ENCODE results near the gene AHCYL2.

Gene AHCYL2

DNA sequence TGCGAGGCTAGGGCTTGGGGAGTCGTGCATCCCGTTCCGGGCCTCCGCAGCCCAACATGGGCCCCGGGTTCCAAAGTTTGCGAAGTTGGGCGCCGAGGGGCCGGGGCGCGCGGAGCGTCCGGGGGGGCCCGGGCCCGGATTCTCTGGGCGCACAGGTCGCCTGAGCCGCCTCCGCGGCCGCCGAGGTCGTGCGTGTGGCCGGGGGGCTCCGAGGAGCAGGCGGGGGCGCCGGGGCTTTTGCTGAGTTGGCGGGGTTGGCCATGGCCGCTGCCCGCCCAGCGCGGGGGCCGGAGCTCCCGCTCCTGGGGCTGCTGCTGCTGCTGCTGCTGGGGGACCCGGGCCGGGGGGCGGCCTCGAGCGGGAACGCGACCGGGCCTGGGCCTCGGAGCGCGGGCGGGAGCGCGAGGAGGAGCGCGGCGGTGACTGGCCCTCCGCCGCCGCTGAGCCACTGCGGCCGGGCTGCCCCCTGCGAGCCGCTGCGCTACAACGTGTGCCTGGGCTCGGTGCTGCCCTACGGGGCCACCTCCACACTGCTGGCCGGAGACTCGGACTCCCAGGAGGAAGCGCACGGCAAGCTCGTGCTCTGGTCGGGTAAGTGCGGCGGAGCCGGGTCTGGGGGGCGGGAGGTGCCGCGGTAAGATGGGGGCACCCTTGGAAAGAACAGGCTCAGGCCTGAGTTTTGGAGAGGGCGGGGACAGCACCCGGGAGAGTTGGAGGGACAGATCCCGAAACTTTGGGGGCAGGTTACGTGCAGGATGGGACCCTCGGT, 35.8 kb upstream of the AHCYL2 start:
- peak; percentile 12 for DNase-seq (ENCODE audit: low read depth)
- H3K4me3 ChIP-seq (ENCODE audit: low read length): peak overlapping the region; percentile 61
- TF ChIP-seq, protein P1, sequence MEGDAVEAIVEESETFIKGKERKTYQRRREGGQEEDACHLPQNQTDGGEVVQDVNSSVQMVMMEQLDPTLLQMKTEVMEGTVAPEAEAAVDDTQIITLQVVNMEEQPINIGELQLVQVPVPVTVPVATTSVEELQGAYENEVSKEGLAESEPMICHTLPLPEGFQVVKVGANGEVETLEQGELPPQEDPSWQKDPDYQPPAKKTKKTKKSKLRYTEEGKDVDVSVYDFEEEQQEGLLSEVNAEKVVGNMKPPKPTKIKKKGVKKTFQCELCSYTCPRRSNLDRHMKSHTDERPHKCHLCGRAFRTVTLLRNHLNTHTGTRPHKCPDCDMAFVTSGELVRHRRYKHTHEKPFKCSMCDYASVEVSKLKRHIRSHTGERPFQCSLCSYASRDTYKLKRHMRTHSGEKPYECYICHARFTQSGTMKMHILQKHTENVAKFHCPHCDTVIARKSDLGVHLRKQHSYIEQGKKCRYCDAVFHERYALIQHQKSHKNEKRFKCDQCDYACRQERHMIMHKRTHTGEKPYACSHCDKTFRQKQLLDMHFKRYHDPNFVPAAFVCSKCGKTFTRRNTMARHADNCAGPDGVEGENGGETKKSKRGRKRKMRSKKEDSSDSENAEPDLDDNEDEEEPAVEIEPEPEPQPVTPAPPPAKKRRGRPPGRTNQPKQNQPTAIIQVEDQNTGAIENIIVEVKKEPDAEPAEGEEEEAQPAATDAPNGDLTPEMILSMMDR (conservative IDR thresholded peaks at IDR 0.05; ENCODE audit: low read length): no peak

DNA sequence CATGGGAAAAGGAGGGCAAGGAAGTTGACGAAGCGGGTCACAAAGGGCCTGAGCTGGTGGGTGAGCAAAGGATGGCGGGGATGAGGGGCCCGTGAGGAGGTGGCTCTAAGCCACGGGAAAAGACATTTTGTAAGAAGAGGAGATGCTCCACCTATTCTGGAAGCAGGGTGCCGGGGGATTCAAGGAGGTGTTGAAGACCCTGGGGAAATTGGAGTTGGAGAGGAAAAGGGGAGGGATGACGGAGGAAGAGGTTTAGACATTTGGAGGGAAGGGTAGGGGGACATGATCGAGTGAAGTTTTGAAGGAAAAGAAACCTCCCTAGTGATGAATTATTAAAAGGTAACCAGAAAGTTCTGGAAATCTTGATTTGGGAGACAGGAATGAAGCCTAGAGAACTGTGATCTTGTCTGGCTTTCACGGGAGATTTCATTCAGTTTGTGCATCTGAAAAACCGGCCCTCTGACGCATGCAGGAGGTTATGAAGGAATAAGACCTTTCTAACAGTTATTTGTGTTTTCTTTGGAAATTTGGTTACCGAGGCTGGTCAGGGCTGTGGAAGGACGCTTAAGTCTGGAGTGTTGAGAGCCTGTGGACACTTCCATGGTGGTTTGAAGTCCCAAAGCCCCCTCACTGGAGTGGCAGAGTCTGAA, 35.0 kb upstream of the AHCYL2 start:
- DNase-seq (ENCODE audit: low read depth): no peak
- H3K4me3 ChIP-seq (ENCODE audit: low read length): peak overlapping the region; percentile 61
- TF ChIP-seq, protein P1 (conservative IDR thresholded peaks at IDR 0.05; ENCODE audit: low read length): no peak

DNA sequence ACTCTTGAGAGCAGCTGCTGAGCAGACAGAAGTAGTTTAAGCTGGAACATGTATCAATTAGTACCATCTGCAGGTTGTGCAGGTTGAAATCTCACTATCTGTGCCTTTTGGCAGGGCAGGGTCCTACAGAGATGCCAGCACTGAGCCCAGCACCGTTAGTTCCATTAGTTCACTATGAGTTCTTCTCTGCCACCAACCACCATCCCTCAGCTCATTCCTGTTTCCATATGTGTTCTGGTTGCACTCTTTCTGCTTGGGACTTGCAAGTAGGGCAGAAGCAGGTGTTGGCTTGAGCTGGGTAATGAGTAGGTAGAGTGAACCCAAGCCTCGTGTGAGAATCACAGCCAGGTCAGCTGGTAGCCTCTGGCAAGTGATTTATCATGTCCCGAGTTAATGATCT, 33.6 kb upstream of the AHCYL2 start:
- no peak overlapping the region for H3K4me3 ChIP-seq (ENCODE audit: low read length)
- TF ChIP-seq, protein P1 (conservative IDR thresholded peaks at IDR 0.05; ENCODE audit: low read length): no peak
- no peak for DNase-seq (ENCODE audit: low read depth)

DNA sequence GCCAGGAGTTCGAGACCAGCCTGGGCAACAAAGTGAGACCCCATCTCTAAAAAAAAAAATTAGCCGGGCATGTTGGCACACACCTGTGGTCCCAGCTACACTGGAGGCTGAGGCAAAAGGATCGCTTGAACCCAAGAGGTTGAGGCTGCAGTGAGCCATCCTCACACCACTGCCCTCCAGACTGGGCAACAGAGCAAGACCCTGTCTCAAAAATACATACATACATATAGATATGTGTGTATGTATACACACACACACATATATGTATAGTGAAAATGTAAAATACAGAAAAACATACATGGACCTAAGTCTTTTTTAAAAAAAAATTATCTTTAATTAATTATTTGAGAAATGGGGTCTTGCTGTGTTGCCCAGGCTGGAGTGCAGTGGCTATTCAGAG, 30.9 kb upstream of the AHCYL2 start:
- no peak for DNase-seq (ENCODE audit: low read depth)
- H3K4me3 ChIP-seq (ENCODE audit: low read length): no peak overlapping the region
- TF ChIP-seq, protein P1 (conservative IDR thresholded peaks at IDR 0.05; ENCODE audit: low read length): no peak

DNA sequence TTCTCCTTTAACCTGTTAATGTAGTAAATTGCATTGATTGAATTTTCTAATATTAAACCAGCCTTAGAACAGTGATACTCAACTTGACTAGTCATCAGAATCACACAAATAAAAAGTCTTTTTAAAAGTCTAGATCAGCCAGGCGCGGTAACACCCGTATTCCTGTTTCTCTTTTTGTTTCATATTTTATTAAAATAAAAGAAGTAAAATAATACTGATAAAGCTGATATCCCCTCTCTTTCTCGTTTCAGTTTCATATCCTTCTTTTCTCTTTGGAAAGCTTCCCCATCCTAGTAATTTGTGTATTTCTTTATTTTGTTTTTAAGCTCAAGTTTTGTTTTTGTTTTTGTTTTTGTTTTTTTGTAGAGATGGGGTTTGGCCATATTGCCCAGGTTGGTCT, 27.1 kb upstream of the AHCYL2 start:
- TF ChIP-seq, protein P1 (conservative IDR thresholded peaks at IDR 0.05; ENCODE audit: low read length): no peak
- DNase-seq (ENCODE audit: low read depth): no peak
- H3K4me3 ChIP-seq (ENCODE audit: low read length): no peak overlapping the region

DNA sequence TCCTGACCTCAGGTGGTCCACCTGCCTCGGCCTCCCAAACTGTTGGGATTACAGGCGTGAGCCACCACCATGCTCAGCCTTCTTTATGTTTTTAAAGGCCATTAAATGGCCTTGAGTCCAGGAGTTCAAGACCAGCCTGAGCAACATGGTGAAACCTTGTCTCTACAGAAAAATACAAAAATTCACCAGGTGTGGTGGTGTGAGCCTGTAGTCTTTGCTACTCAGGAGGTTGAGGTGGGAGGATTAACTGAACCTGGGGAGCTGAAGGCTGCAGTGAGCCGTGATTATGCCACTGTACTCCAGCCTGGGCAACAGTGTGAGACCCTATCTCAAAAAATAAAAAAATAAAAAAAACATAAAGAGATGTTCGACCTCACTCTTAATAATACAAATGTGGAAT, 25.4 kb upstream of the AHCYL2 start:
- no peak overlapping the region for H3K4me3 ChIP-seq (ENCODE audit: low read length)
- DNase-seq (ENCODE audit: low read depth): no peak
- TF ChIP-seq, protein P1 (conservative IDR thresholded peaks at IDR 0.05; ENCODE audit: low read length): no peak

Measured in AG10803 (cell line).